Measurements from ENCODE around the gene ZNF581. TPM values are rescaled to one million over a fixed set of nuclear protein-coding genes. Genes with fewer than 3 reads are reported as not detected.

Gene ZNF581
- total RNA-seq, 1 donor from 2014 or later: 36.9 TPM

DNA sequence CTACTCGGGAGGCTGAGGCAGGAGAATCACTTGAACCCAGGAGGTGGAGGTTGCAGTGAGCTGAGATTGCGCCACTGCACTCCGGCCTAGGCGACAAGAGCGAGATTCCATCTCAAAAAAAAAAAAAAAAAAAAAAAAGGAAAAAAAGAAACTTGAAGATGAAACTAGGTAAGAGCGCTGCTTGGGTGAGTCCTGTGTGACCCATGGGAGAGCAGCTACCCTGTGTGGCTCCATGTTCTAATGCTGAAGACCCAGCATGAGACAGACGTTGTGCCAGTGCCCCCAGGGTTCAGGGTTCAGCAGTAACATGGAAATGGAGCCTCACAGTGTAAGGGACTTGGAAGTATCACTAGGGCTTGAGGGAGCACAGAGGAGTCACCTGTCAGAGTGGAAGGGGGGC, 25.0 kb upstream of the ZNF581 start:
- Histone ChIP-seq H3K4me3 (ENCODE audit: low read depth, low read length) (no peak overlapping the region), H3K36me3 (ENCODE audit: control insufficient read depth, insufficient read depth, low read length) (peaks cover 3% of the 10 kb centered on the region), H3K27me3 (ENCODE audit: control insufficient read depth, insufficient read depth, low read length) (no peaks in the 10 kb centered on the region)
- TF ChIP-seq, protein P1, sequence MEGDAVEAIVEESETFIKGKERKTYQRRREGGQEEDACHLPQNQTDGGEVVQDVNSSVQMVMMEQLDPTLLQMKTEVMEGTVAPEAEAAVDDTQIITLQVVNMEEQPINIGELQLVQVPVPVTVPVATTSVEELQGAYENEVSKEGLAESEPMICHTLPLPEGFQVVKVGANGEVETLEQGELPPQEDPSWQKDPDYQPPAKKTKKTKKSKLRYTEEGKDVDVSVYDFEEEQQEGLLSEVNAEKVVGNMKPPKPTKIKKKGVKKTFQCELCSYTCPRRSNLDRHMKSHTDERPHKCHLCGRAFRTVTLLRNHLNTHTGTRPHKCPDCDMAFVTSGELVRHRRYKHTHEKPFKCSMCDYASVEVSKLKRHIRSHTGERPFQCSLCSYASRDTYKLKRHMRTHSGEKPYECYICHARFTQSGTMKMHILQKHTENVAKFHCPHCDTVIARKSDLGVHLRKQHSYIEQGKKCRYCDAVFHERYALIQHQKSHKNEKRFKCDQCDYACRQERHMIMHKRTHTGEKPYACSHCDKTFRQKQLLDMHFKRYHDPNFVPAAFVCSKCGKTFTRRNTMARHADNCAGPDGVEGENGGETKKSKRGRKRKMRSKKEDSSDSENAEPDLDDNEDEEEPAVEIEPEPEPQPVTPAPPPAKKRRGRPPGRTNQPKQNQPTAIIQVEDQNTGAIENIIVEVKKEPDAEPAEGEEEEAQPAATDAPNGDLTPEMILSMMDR (IDR thresholded peaks at IDR 0.05; ENCODE audit: insufficient read depth, low read length, poor library complexity, severe bottlenecking): no peak
- no peak for DNase-seq (ENCODE audit: low read depth)

DNA sequence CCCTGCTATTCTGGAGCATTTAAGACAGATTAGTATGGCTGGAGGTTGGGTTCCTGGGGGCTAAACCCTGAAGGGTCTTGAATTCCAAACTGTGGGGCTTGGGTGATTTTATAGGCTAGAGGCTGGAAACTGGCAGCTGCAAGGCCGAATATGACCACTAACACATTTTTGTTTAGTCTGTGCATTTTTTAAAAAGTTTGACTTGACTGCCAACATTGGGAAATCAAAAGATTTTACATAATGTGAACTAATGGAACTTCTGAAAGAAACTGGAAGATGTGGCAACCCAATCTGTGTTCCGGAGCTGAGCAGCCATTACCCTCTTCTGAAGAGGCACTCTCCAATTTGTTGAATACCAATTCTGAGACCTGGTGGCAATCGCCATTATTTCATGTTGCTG, 24.2 kb upstream of the ZNF581 start:
- TF ChIP-seq, protein P1 (IDR thresholded peaks at IDR 0.05; ENCODE audit: insufficient read depth, low read length, poor library complexity, severe bottlenecking): no peak
- Histone ChIP-seq H3K36me3 (ENCODE audit: control insufficient read depth, insufficient read depth, low read length) (peaks cover 3% of the 10 kb centered on the region), H3K27me3 (ENCODE audit: control insufficient read depth, insufficient read depth, low read length) (no peaks in the 10 kb centered on the region), H3K4me3 (ENCODE audit: low read depth, low read length) (no peak overlapping the region)
- DNase-seq (ENCODE audit: low read depth): no peak

DNA sequence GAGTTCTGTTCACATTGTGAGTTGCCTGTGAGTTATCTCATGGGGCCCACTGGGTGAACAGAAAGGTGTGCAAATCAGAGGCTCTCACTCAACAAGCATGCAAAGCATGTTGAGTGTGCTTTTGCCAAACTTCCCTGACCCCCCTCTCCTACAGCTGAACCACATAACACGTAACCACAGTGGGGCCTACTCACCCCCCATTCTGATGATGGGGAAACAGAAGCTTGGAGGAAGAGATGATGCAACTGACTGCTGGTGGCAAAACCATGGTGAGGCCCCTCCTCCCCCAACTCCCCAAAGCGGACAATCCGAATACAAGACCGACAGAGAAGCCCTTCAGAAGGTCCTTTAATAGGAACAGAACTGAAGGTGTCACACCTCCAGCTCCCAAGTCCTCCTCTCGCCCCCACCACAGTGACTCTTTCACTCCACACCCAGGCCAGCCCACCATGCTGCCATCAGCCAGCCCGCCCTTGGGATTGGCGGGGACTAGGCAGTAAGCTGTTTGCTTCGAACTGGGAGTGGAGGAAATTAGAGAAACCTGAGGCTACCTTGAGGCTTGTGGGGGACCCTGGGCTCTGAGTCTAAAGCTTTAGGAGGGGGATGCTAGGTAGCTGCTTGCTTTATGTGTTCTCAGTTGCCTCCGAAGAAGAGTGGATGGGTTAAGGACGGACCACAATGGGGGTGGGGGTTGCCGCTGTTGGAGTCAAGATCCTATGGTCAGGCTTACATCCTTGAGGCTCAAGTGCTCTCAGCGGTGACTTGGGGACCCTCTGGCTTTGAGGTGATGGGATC, 22.8 kb upstream of the ZNF581 start:
- Histone ChIP-seq H3K36me3 (ENCODE audit: control insufficient read depth, insufficient read depth, low read length) (peaks cover 3% of the 10 kb centered on the region), H3K4me3 (ENCODE audit: low read depth, low read length) (no peak overlapping the region), H3K27me3 (ENCODE audit: control insufficient read depth, insufficient read depth, low read length) (no peaks in the 10 kb centered on the region)
- TF ChIP-seq, protein P1 (IDR thresholded peaks at IDR 0.05; ENCODE audit: insufficient read depth, low read length, poor library complexity, severe bottlenecking): no peak
- DNase-seq (ENCODE audit: low read depth): no peak

DNA sequence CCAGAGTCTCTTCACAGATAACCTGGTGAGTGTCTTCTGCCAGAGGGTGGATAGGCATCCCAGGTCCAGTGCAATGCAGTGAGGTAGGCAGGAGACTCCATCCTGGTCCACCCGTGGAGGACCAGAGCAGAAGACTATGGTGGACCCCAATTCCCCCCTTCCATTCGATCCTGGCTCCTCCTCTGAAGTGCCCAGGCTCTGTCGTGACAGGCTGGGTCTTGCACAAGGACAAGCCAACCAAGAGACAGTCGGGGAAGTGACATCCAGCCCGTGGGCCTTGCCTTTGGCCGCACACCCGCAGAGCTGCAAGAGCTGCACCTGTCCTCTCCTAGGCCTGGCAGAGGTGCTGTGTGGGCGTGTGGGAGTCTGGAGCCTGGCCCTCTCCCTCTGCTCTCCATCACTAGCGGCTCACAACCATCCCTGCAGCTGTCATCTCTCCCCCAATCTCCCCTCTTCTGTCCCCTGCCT, 22.2 kb upstream of the ZNF581 start:
- Histone ChIP-seq H3K4me3 (ENCODE audit: low read depth, low read length) (no peak overlapping the region), H3K27me3 (ENCODE audit: control insufficient read depth, insufficient read depth, low read length) (no peaks in the 10 kb centered on the region), H3K36me3 (ENCODE audit: control insufficient read depth, insufficient read depth, low read length) (peaks cover 3% of the 10 kb centered on the region)
- DNase-seq (ENCODE audit: low read depth): no peak
- TF ChIP-seq, protein P1 (IDR thresholded peaks at IDR 0.05; ENCODE audit: insufficient read depth, low read length, poor library complexity, severe bottlenecking): no peak

DNA sequence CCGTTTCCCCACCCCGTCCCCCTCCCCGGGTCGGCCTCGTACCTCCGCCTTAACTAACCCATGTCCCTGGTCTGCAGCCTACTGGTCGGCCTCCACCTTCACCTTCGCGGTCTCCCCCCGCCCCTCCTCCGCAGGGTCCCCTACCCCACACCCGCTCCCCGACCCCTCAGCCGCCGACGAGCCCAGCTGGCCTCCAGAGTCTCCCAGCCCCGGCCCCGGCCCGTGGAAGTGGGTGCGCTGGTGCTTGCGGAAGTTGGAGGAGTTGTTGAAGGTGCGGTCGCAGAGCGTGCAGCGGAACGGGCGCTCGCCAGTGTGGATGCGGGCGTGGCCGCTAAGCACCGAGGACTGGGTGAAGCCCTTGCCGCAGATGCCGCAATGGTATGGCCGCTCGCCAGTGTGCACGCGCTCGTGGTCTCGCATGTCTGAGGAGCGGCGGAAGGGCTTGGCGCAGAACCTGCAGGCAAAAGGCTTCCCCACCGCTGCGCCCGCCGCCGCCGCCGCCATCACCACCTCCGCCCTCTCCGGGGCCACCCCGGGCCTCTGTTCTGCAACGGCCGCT, 21.7 kb upstream of the ZNF581 start:
- H3K4me3 ChIP-seq (ENCODE audit: low read depth, low read length): no peak overlapping the region
- DNase-seq (ENCODE audit: low read depth): no peak
- H3K36me3 ChIP-seq (ENCODE audit: control insufficient read depth, insufficient read depth, low read length): peaks cover 1% of the 10 kb centered on the region
- TF ChIP-seq, protein P1 (IDR thresholded peaks at IDR 0.05; ENCODE audit: insufficient read depth, low read length, poor library complexity, severe bottlenecking): no peak
- H3K27me3 ChIP-seq (ENCODE audit: control insufficient read depth, insufficient read depth, low read length): no peaks in the 10 kb centered on the region

Data from kidney epithelial cell (primary cell).